Gastrocnemius medialis (tissue), 4 donors: ENCODE results near the gene ARAP2. TPM values are rescaled to one million over a fixed set of nuclear protein-coding genes. Genes with fewer than 3 reads are reported as not detected.

Source experiments
- ATAC-seq, 2 donors: fragments of 150-250 bp; one replicate each; pipeline ENCODE4 v1.9.1; 2016
- DNase-seq, 2 donors: peaks; one replicate each; pipeline ENCODE4 v3.0.0-alpha.2; 2019
- H3K27ac ChIP-seq, 4 donors: fragments of 200-600 bp; sonication (generic); 1 replicate in 1 of 4; 2 replicates in 3 of 4; pipeline ENCODE4 v1.5.1; 2016 to 2018; ENCODE audit warnings: mild to moderate bottlenecking in 2 of 4, moderate library complexity in 1 of 4
- H3K27me3 ChIP-seq, 3 donors: fragments of 200-600 bp; sonication (generic) in 2 of 3; 1 replicate in 1 of 3; 2 replicates in 2 of 3; pipeline versions ENCODE4 v1.5.1 to v1.6.0; 2016 to 2019; ENCODE audit warnings: mild to moderate bottlenecking in 1 of 3, moderate library complexity in 1 of 3
- H3K36me3 ChIP-seq, 2 donors: fragments of 200-600 bp; sonication (generic) in 1 of 2; one replicate each; pipeline ENCODE4 v1.5.1; 2017 to 2018
- H3K4me1 ChIP-seq, 2 donors: fragments of 200-600 bp; sonication (generic) in 1 of 2; one replicate each; pipeline ENCODE4 v1.5.1; 2016 to 2017; ENCODE audit warnings: mild to moderate bottlenecking in 2 of 2
- H3K4me3 ChIP-seq, 4 donors: fragments of 200-600 bp; sonication (generic) in 3 of 4; 1 replicate in 1 of 4; 2 replicates in 3 of 4; pipeline ENCODE4 v1.5.1; 2016 to 2019; ENCODE audit warnings: mild to moderate bottlenecking in 2 of 4
- H3K9me3 ChIP-seq, 3 donors: fragments of 200-600 bp; sonication (generic) in 2 of 3; 1 replicate in 1 of 3; 2 replicates in 2 of 3; pipeline ENCODE4 v1.5.1; 2016 to 2019
- CTCF ChIP-seq, 5 experiments: fragments of 450-650 bp in 3 of 5; fragments of 200-600 bp in 2 of 5; sonication (generic) in 2 of 5; IDR thresholded peaks in 4 of 5; conservative IDR thresholded peaks in 1 of 5; 1 replicate in 4 of 5; 2 replicates in 1 of 5; pipeline ENCODE4 v1.5.1; 2016 to 2019; ENCODE audit warnings: antibody characterized with exemption in 5 of 5, mild to moderate bottlenecking in 3 of 5, moderate library complexity in 3 of 5
- POLR2A ChIP-seq, 2 donors: fragments of 450-650 bp; IDR thresholded peaks; one replicate each; pipeline ENCODE4 v1.6.1; 2017; ENCODE audit warnings: antibody characterized with exemption in 2 of 2, mild to moderate bottlenecking in 2 of 2, moderate library complexity in 2 of 2
- in situ Hi-C, 4 donors: fragments of 200-750 bp; cut with MboI; loops; one replicate each; pipeline versions ENCODE4 v1.15.0 to v1.8.0; 2017; ENCODE audit warnings: low sequenced_read_pairs in 4 of 4
- intact Hi-C: fragments of 100-400 bp; cut with DNase I; formaldehyde crosslinking; loops from one replicate; pipeline ENCODE4 v1.15.1; 2023; ENCODE audit warnings: low total_unique reads
- total RNA-seq, 4 donors: library from RNA; depleted of rRNA; stranded (reverse); fragments of >200 nt; gene quantifications; one replicate each; pipeline versions ENCODE4 v1.1.0 to v1.2.3, GENCODE V29; 2016

ARAP2 gene
- total RNA-seq, 4 donors from 2014 or later, result 0.32 to 10.3 (median 1.1) TPM

- TF ChIP-seq CTCF (IDR thresholded peaks at IDR 0.05 in 4 of 5, conservative IDR thresholded peaks at IDR 0.05 in 1 of 5), result no peak
- H3K4me1 ChIP-seq, result no peaks in the 10 kb centered on the region
- in situ Hi-C loops (no loop called here), intact Hi-C loops (no loop called here)
- no peak overlapping the region for H3K4me3 ChIP-seq
- DNase-seq (no peak), ATAC-seq (no peak)
- H3K27me3 ChIP-seq, result no peaks in the 10 kb centered on the region
- H3K9me3 ChIP-seq, result no peaks in the 10 kb centered on the region
- H3K27ac ChIP-seq, result no peak overlapping the region
- no peaks in the 10 kb centered on the region for H3K36me3 ChIP-seq
Measured at GRCh38 chr4:36218121-36218520, 26.2 kb downstream of the ARAP2 start.

GRCh38 chr4:36215627-36216026 lies 28.7 kb downstream of the ARAP2 start:
- Histone ChIP-seq H3K4me1 (no peaks in the 10 kb centered on the region), H3K27me3 (no peaks in the 10 kb centered on the region), H3K27ac (no peak overlapping the region), H3K36me3 (no peaks in the 10 kb centered on the region), H3K4me3 (no peak overlapping the region), H3K9me3 (no peaks in the 10 kb centered on the region)
- DNase-seq (no peak), ATAC-seq (no peak)
- TF ChIP-seq POLR2A (IDR thresholded peaks at IDR 0.05) (no peak), CTCF (IDR thresholded peaks at IDR 0.05 in 4 of 5, conservative IDR thresholded peaks at IDR 0.05 in 1 of 5) (no peak)
- intact Hi-C loops (no loop called here), in situ Hi-C loops (no loop called here)

GRCh38 chr4:36214735-36215485 lies 29.4 kb downstream of the ARAP2 start:
- no peak overlapping the region for H3K4me3 ChIP-seq
- H3K4me1 ChIP-seq, result no peaks in the 10 kb centered on the region
- in situ Hi-C loops (no loop called here), intact Hi-C loops (no loop called here)
- H3K36me3 ChIP-seq, result no peaks in the 10 kb centered on the region
- H3K27ac ChIP-seq, result no peak overlapping the region
- ATAC-seq, result no peak
- H3K9me3 ChIP-seq, result no peaks in the 10 kb centered on the region
- no peak for DNase-seq
- no peaks in the 10 kb centered on the region for H3K27me3 ChIP-seq
- TF ChIP-seq POLR2A (IDR thresholded peaks at IDR 0.05), result no peak
- no peak for TF ChIP-seq CTCF (IDR thresholded peaks at IDR 0.05 in 4 of 5, conservative IDR thresholded peaks at IDR 0.05 in 1 of 5)

DNA sequence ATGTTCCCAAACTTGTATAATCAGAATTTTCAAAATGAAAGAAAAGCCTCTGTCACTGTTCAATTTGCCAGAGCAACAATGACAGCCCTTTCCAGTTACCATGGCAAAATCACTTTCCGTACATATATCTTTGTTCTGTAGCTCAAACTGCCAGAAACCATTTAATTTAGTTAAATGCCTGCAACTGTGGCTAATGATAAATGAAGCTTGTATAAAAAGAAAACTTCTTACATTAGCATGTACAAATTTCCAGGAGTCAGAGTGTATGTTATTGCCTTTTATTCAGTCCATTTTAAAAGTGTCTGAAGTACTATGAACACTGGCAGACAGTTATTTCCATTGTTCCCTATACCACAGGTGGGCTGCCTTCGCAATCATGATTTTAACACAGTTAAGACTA lies 30.3 kb downstream of the ARAP2 start:
- intact Hi-C loops (no loop called here), in situ Hi-C loops (no loop called here)
- TF ChIP-seq POLR2A (IDR thresholded peaks at IDR 0.05) (no peak), CTCF (IDR thresholded peaks at IDR 0.05 in 4 of 5, conservative IDR thresholded peaks at IDR 0.05 in 1 of 5) (no peak)
- H3K36me3 ChIP-seq, result no peaks in the 10 kb centered on the region
- H3K4me1 ChIP-seq, result no peaks in the 10 kb centered on the region
- H3K27me3 ChIP-seq, result no peaks in the 10 kb centered on the region
- H3K27ac ChIP-seq, result no peak overlapping the region
- DNase-seq (no peak), ATAC-seq (no peak)
- no peak overlapping the region for H3K4me3 ChIP-seq
- no peaks in the 10 kb centered on the region for H3K9me3 ChIP-seq

DNA sequence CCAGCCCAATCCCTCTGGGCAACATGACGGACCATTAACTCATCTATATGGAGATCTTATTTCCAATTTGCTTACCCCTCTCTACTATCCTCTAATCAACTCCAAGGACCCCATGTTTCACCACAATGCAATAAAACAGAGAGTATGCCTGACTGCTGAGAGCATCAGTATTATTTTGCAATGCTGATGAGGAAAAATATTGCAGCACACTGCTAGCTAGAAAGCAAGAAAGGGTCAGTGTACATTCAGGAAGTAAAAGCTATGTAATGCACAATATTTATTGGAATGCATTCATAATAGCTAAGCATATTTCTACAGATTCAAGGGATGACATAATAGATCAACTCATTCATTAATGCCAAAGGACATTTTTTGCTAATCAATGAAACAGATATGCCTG lies 33.2 kb downstream of the ARAP2 start:
- intact Hi-C loops (no loop called here), in situ Hi-C loops (no loop called here)
- Histone ChIP-seq H3K27me3 (no peaks in the 10 kb centered on the region), H3K27ac (no peak overlapping the region), H3K9me3 (no peaks in the 10 kb centered on the region), H3K4me1 (no peaks in the 10 kb centered on the region), H3K36me3 (no peaks in the 10 kb centered on the region), H3K4me3 (no peak overlapping the region)
- TF ChIP-seq CTCF (IDR thresholded peaks at IDR 0.05 in 4 of 5, conservative IDR thresholded peaks at IDR 0.05 in 1 of 5), result no peak
- no peak for TF ChIP-seq POLR2A (IDR thresholded peaks at IDR 0.05)
- DNase-seq, result no peak
- ATAC-seq, result no peak
